ENCODE measurements around the gene THPO.

DNA sequence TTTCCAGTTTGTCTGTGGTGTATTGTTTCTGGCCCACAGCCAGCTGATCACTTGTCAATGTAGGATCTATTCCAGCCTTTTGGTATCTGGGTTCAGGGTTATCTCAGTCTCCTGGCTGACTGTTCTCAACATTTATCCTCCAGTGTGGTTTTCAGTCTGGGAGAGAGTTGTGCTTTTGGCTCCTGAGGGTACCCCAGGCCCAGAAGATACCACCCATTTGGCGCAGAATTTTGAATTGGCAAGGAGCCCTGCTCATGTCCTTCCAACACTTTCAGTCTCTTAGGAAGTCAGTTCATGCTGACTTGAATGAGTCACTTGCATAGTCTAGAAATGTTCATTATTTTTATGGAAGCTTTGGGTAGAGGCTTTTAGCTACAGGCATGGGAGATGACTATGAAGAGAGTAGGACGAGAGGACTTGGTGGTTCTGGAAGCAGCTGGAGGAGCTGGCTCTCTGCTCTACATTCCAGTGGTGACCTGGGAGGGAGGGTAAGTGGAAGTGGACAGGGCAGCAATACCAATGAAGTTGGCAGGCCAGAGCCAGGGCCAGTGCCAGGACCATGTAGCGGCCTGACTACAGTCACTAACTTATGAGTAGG lies 9.3 kb downstream of the THPO start:
- TF ChIP-seq POLR2AphosphoS5 (IDR thresholded peaks at IDR 0.05): no peak
- TF ChIP-seq POLR2A (IDR thresholded peaks at IDR 0.05): no peak

All from gastroesophageal sphincter (tissue), 2 donors.